ENCODE results near the gene FADS3.

- TF ChIP-seq POLR2A (IDR thresholded peaks at IDR 0.05) = no peak
- TF ChIP-seq CTCF (IDR thresholded peaks at IDR 0.05) = no peak
- no peak for TF ChIP-seq POLR2AphosphoS5 (IDR thresholded peaks at IDR 0.05)
Observed at GRCh38 chr11:61911128-61911700, 19.9 kb upstream of the FADS3 start.

Data from breast epithelium (tissue), 3 donors.